SK-N-MC (cell line): ENCODE data around the gene DCAF11.

ENCODE experiments used
- EZH2 ChIP-seq: fragments of 200-600 bp; sonication (generic); IDR thresholded peaks from one replicate; pipeline ENCODE4 v1.6.1; 2017; ENCODE audit warnings: antibody characterized with exemption
- POLR2AphosphoS5 ChIP-seq: IDR thresholded peaks from 2 replicates; pipeline ENCODE4 v1.6.1; 2012; ENCODE audit warnings: mild to moderate bottlenecking, low read depth, low read length, borderline replicate concordance

- TF ChIP-seq POLR2AphosphoS5 (no peak), EZH2 (no peak)
These were observed 20.9 kb downstream of the DCAF11 start for GRCh38 chr14:24135584-24135833.
